ELF-1 (cell line): Measurements from ENCODE around the gene ABLIM2.
A peak's percentile ranks its signal among the peaks of the same experiment; 100 is the strongest.

Source experiments
- DNase-seq: peaks from one replicate; pipeline ENCODE4 v3.0.0-alpha.2; 2016; ENCODE audit warnings: low read depth, low spot score

The ABLIM2 gene

DNA sequence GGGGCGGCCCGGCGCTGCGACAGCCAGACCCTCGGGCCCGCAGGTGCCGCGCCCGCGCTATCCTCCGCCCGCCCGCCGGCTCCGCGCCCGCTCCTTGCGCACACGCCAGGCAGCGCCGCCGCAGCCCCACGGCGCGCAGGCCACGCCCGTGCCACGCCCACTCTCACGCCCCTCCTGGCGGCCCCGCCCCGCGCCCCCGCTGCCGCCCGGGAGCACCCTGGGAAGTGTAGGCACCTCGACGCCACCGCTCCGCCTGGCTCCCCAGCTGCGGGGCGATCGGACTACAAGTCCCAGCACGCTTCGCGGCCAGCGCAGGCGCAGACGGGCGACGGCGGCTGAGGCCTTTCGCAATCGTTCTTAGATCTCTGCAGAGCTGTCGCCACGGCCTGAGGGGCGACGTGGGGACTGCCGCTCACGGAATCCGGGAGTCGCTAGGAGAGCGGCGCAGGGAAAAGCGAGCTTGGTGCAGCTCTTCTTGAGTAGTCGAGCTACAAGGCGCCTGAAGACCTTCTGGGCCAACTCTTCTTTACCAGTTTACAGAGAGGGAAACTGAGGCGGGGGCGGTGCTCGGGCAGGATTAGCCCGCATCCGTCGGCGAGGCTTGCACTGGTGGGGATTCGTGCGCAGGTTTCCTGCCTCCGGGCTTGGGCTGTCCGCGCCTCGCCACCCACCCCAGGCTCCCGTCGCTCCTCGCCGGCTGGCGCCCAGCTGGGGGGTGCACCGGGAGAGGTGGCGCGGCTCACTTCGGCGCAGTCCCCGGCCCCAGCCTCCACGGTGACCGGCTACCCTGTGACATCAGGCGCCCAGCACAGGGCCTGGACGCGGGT is at the start of gene ABLIM2:
Gene ABLIM2 (minus strand): TSS at position 104 of the 827 bp plus-strand sequence. CDS start 124 bp downstream, outside the sequence.
- DNase-seq: peak; percentile 97

DNA sequence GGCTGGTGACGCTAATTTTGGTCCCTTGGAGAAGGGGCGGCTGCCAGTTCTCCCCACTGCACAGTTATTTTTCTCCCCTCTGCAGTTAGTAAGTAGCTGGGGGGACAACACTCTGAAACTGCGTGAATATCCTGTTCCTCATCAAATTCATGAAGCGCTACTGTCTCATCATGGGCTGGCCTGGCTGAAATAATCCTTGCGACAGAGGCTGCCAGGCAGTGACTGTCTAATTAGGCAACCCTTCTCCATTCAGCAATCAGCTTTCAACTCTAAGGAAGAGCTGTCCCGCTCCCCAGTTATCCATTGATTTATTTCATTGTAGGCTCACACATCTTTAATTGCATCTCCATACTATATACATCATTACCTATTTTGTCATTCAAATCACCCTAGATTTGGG is 48.7 kb upstream of the ABLIM2 start:
- DNase-seq: no peak

DNA sequence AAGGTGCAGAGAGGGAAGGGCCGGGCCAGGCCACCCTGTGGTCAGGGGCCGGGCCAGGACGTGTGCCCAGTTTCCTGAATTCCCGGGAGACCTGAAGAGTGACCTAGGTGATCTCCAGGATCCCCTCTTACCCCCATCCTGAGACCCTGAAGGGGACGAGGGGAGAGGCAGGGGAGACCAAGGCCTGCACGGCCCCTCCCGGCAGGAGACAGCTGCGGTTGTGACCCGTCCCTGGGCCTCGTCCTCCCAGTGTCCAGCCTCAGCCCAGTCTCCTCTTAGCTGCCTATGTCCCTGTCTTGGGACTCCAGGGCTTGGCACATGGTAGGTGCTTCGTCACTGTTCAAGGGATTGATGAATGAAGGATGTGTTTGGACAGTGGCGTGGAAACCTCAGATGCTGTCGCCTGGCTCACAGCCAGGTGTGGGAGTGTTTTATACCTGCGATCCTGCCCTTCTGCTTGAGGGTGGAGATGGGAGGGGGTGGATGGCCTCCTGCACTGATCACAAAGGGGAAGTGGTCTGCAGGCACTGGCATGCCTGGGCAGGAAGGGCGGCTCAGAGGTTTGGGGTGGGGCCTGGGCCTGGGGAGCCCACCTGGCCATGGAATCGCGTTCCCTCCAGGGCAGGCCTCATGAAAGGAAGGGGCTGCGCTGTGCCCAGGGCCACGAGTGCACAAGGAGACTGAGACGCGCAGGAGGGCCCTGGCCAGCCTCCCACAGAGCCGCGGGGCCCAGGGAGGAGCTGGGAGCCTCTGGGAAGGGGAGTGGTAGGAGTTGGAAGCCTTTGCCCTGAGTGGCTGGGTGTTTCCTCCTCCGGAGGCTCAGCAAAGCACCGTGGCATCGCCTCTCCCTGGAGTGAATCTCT is 47.4 kb upstream of the ABLIM2 start:
- DNase-seq: no peak

DNA sequence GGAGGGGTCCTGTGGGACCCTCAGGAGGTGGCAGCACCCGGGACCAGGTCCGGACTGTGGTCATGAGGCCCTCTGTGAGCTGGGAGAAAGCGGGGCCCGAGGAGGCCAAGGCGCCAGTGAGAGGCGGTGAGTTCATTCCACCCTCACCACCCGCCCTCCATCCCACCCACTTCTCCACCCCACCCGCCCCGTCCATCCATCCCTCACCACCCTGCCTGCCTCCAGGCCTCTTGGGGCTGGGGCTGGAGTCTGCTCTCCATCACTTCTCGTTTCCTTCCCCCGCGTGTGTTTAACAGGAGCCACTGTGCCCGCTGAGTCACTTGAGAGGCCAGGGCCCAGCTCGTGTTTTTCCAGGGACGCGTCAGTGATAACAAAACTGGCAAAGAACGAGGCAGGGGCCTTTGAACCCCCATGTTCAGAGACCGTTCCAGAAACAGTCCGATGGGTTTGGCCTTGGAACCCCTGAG is 46.7 kb upstream of the ABLIM2 start:
- no peak for DNase-seq

DNA sequence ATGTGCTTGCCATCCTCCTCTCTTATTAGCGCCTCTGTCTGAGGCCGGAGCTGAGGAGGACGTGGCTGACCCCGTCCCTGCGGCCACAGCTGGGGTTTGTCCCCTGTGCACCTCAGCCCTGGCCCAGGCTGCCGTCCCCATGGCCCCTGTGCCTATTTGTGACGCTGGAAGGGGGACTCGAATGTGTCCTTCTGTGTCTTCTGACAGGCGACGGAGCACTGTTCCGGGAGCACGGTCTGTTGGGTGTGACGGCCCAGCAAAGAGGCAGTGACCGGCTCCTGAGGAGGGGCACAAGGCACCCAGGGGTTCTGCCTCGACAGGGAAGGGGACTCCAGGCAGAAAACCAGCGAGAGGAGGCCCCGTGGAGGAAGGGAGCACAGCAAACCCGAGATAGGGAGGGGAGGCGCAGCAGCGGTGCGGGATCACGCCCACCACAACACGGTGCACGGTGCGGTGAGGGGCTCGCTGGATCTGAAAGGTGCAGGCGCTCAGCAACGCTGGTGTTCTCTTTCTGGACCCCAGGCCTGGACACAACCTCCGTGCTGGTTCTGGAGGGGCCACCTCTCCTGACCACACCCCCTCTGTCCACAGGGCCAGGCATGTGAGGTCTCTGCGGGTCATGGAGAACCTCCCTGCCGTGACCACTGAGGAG is 46.1 kb upstream of the ABLIM2 start:
- DNase-seq: no peak

DNA sequence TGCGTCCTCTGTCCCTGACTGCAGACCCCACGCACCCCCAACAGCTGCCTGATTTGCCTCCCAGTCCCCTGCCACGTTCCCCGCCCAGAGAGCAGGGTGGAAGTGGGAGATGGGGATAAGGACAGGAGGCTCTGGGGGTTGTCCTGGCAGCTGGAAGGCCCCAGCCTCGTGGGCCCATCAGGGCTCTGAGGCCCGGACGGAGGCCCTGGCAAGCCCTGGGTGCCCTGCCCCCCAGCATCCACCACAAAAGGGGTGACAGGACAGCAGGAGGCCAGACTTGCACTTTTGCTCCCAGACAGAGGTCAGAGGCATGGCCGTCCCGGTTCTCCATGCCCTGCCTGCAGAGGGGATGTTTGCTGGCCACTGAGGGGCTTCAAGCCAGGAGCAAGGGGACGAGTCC is 45.2 kb upstream of the ABLIM2 start:
- no peak for DNase-seq

DNA sequence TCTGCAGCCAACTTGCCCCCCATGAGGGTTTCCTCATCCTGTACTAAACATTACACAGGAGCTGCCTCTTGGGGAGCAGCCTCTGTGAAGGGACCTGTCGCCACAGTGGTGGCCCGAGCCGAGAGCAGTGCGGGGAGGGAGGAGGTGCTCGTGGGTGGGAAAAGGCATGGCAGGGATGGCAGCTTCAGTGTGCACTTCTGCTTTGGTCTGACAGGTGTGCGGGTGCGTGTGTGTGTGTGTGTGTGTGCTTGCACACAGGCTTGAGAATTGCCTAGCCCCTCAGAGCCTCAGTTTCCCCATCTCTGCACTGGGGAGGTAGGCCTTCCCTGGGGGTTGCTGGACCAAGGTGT is 44.4 kb upstream of the ABLIM2 start:
- DNase-seq: no peak

DNA sequence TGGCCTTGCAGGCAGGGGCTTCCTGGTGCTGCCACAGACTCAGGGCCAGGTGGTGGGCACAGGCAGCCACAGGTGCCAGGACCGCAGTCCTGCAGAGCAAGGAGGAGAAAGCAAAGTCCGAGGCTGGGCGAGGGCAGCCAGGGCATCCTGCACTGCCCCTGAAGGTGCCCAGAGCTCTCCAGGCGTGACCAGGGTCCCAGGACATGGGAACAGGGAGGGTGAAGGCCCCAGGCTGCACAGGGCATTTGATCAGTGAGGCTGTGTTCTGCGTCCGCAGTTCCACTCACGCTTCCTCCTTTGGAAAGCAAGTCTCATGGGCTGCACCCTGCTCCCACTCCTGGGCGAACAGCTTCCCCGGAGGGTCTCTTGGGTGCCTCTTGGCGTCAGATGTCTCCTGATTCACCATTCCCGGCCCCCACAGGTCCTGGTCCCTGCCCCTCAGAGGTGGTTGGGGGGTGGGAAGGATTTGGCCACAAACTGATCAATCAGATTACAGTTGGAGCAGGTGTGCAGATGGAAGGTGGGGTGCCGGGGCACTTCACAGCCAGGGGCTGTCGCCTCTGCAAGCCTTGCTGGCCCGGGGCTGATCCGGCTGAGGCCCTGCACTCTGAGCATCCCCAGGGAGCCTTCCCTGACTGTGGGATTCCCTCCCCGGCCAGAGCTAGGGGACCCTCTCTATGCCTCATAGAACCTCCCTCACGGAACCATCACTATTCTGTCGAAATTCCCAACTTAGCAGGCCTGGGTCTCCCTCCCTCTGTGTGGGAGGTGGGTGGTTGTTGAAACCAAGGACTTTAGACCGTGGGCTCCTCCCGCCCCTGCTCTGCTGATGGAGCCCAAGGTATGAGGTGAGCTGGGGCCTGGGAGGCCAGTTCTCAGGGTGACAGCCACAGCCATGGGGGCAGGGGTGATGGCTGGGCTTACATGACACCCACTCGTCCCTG is 43.8 kb upstream of the ABLIM2 start:
- DNase-seq: no peak

DNA sequence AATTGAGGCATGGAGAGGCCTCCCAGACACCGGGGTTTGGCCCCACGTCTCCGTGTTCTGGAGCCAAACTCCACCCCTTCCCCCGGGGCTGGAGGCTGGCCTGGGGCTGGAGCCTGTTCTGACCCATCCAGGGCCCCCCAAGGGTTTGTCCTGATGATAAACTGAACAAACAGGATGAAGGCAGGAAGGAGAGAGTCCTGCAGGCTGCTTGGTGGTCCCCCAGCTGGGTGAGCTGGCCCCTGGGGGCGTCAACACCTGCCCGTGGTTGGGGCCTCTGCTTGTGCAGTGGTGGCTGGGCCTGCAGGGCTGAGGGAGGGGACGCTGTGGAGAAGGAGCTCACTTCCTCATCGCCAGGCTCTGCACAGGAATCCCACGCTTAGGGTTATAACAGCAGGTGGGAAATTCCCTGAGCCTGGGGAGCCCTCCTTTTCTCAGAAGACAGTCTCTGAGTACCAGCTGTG is 42.7 kb upstream of the ABLIM2 start:
- DNase-seq: no peak

DNA sequence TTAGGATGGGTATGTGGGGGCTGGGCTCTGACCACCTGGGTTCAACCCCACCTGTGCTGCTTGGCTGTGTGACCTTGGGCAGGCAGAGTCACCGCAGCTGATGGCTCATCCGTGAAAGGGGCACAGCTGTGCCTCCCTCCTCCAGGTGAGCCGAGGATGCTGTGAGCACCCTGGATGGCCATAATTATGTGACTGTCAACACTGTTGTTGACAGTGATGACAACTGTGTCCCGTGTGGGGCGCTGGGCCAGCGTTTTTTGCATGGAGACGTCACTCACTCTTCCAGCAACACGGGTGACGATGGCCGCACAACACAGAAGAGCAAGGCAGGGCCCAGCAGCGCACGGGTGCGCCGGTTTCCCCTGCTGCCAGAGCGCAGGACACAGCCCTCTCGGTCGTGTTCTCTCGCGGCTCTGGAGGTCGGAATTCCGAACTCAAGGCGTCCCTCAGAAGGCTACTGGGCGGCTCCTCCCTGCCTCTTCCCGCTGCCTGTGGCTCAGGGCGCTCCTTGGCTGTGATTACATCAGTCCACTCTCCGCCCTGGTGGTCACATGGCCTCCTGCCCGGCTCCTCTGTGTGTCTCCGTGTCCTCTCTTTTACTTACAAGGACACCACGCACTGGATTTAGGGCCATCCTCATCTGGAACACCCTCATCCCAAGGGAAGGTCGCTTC is 41.8 kb upstream of the ABLIM2 start:
- DNase-seq: peak; percentile 75

DNA sequence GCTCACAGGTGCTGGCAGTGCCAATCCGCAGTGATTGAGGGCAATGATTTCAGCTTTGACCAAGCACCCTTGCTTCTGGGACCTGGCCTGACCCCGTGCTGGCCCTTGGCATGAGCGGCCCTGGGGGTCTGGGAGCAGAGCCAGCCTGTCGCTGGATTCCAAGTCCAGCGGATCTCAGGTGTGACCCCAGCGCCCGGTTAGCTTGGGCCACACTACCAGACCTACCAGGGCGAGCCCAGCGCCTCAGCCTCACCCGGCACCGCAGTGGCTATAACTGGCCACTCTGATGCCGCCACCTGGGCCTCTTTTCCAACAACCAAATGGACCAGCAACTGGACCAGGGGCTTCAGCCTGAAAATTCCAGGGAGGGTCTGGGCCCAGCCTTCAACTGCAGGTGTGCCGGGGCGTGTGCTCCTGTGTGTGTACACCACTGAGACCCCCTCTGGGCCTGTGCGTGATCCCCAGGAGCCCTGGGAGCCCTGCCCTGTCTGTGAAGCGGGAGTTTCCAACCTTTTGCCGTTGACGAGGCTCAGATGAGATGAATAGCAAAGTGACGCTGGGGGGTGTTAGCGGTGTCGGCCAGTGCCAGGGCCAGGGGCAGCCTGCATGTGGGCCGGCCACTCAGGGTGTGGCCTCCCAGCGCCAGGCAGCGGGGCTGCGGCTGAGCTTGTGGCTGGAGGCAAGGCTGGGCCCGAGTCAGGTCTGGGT is 41.1 kb upstream of the ABLIM2 start:
- no peak for DNase-seq

DNA sequence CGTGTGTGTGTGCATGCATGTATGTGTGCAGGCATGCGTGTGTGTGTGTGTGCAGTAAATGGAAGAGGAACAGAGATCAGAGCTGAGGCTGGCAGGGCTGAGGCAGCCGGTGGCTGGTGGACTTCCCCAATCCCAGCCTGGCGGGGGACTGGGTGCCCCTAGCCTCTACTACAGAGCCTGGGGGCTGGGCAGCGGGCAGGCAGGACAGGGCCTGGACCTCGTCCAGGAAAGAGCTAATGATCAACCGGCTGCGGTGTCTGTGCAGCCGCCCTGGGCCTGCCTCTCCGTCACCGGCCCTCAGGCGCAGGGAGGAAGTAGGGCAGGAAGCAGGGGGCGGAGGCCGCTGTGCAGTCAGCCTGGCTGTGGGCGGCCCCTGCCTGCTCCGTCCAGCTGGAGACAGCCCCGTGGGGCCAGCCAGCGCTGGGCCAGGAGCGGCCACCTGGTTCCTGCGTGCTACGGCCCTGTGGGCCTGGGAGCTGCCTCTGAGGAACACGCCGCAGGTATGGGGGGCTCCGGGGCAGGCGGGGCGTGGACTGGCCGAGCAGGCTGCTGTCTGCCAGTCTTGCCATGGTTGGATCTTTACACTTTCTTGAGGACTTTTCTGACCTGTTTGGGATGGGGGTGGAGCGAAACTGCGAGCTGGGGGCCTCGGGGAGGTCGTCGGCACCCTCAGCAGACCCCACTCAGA is 40.4 kb upstream of the ABLIM2 start, which contains the start of gene SH3TC1:
Gene SH3TC1 (plus strand): TSS at position 385 of the 688 bp plus-strand sequence. CDS start 5,905 bp downstream, outside the sequence.
- peak; percentile 86 for DNase-seq

DNA sequence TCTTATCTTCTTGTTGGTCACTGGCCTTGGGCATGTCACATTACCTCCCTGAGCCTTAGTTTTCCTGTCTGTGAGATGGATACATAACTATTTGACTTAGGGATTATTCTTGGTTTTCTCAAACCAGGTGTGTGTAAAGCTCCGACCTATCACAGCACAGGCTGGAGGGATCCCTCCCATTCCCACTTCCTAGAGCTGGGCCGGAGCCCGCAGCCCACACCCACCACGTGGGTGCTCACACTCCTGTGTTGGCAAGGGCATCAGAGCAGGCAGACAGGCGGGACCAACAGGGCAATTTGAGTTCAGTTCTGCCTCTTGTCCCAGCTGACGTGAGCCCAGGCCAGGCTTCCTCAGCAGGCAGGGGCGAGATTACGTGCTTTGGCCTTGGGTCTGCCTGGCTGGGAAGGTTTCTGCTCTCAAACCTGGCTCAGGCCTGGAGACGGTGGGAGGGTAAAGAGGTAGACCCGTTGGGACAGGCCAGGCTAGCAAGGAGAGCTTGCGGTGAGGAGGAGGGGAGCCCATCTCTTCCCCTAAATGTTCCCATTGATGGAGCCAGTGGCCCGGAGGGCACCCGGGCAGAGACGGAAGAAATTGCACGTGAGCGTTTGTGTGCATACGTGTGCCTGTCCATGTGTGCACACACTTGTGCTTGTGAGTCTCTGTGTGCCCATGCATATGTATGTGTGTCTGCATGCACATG is 39.7 kb upstream of the ABLIM2 start:
- DNase-seq: no peak

DNA sequence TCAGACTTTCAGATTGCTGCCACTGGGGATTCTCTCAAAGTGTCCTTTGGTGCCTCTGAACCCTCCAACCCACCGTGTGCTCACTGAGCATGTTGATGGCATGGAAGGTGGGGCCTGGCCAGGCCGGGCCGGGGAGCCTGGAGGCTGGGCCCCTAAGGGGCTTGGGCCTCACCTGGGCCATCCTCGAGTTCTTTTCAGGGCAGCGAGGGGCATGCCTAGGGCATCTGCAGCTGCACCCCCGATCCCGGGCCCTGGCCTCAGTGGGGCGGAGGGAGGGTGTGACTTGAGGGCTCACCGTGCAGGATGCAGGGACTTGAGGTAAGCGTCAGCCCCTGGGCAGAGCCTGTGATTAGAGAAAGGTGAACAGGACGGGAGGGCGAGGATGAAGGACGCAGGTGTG is 38.9 kb upstream of the ABLIM2 start:
- no peak for DNase-seq

DNA sequence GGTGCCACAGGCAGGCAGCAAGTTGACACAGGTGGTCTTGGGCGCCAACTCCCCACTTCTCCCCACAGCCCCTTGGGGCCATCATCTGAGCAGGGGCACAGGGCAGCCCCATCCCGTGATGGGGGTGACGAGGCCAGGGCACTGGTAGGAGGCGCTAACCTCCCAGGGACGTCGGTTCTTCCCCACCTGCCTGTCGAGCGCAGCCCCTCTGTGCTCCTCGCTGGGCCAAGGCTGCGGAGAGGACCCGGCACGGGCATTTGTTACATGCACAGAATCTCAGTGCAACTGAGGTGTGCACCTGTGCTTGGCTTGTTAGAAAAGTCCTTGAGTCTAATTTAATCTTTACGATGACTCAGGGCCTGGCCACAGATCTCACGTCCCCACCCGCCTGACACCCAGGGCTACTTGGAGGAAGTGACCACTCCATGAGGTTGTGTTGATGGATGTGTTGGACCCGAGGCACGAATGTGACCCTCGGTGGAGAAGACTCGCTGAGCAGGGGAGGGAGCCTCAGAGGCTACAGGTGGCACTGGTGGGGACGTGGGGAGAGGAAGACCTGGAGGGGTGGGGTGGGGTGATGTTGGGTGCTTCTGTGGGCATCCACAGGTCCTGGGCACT is 37.3 kb upstream of the ABLIM2 start:
- no peak for DNase-seq

DNA sequence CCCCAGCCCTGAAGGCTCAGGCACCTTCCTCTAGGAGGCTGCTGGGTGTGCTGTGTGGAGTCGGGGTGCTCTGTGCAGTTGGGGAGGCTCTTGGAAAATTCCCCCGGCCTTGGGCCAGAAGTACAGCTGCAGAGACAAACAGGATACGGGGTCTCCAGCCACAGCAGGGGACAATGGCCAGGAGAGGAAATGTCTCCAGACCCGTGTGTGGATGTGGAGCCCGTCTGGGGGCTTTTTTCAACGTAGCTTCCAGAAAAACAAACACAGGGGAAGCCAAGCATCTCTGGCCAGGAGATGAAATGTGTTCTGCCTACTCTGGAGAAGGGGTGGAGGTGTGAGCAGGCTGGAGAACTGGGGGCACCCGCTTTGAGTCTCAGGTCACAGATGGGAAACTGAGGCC is 36.8 kb upstream of the ABLIM2 start:
- no peak for DNase-seq

DNA sequence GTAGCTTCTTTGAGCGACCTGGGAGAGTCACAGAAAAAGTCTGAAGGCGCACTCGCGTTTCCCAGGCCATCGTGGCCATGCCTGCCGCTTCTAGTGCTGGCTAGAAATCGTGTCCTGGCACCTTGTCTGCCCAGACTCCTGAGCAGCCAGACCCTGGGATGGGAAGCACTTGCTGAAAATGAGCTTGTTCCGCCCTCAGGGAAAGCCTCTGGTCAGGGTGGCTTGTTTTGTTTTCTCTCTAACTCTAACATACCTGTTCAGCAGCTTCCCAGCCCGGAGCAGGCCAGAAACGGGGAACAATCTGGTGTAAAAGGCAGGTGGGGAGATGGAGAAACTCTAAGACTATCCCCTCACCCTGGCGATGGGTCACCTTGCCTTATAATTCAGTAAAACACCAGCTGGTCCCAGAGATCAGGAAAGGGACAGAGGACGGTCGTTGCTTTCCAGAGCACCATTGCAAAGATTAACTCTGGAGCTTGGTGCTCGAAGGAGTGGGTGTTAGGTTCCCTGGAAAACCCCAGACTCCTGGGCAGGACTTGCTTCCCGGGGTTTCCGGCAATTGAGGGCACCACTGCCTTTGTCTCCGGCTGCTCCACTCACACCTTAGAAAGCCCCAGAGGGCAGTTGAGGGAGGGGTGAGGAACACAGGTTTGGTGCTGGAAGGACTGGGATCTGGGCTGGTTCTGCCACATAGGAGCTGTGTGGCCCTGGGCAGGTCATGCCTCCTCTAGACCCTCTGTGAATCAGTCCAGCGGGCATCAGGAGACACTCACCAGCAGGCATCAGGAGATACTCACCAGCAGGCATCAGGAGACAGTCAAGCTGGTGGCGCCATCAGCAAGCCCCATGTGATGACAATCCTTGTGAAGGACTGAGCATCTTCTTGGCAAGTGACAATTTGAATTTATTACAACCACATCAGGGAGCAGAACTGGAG is 36.0 kb upstream of the ABLIM2 start:
- peak; percentile 74 for DNase-seq
